WTC11 (cell line): Measurements from ENCODE around the gene AKT1S1. TPM values are rescaled to one million over a fixed set of nuclear protein-coding genes. Genes with fewer than 3 reads are reported as not detected.

Source experiments
- CBFB ChIP-seq: sonication (generic); formaldehyde crosslinking; IDR thresholded peaks from 2 replicates; pipeline ENCODE4 v1.8.1; 2022; ENCODE audit warnings: mild to moderate bottlenecking, low read depth, missing genetic modification reagents
- CREM ChIP-seq: sonication (generic); formaldehyde crosslinking; IDR thresholded peaks from 2 replicates; pipeline ENCODE4 v1.8.1; 2022; ENCODE audit warnings: mild to moderate bottlenecking, missing genetic modification reagents, moderate library complexity
- FOXK1 ChIP-seq: sonication (generic); formaldehyde crosslinking; IDR thresholded peaks from 2 replicates; pipeline ENCODE4 v1.8.0; 2022; ENCODE audit warnings: mild to moderate bottlenecking, moderate library complexity, missing genetic modification reagents
- HMGA2 ChIP-seq: fragments of 250-450 bp; sonication (Bioruptor Pico); IDR thresholded peaks from 2 replicates; pipeline ENCODE4 v1.4.0; 2021; ENCODE audit warnings: mild to moderate bottlenecking, moderate library complexity
- IRF2 ChIP-seq: sonication (generic); formaldehyde crosslinking; IDR thresholded peaks from 2 replicates; pipeline ENCODE4 v1.8.0; 2022; ENCODE audit warnings: low read depth, missing genetic modification reagents, borderline replicate concordance
- MXD4 ChIP-seq: fragments of 250-450 bp; sonication (Bioruptor Pico); IDR thresholded peaks from 2 replicates; pipeline ENCODE4 v1.8.0; 2021; ENCODE audit warnings: mild to moderate bottlenecking, moderate library complexity, borderline replicate concordance
- NR3C1 ChIP-seq: sonication (generic); formaldehyde crosslinking; conservative IDR thresholded peaks from 2 replicates; pipeline ENCODE4 v1.8.1; 2023; ENCODE audit warnings: low read depth, mild to moderate bottlenecking, missing genetic modification reagents
- RORB ChIP-seq: fragments of 250-450 bp; sonication (Bioruptor Pico); IDR thresholded peaks from 2 replicates; pipeline ENCODE4 v1.9.0; 2021; ENCODE audit warnings: mild to moderate bottlenecking
- SMAD3 ChIP-seq: sonication (generic); formaldehyde crosslinking; IDR thresholded peaks from 2 replicates; pipeline ENCODE4 v1.8.0; 2022; ENCODE audit warnings: missing genetic modification reagents, mild to moderate bottlenecking, borderline replicate concordance
- TCF7 ChIP-seq: sonication (generic); formaldehyde crosslinking; IDR thresholded peaks from 2 replicates; pipeline ENCODE4 v1.8.0; 2022; ENCODE audit warnings: mild to moderate bottlenecking, low read depth, missing genetic modification reagents, moderate library complexity
- ZNF423 ChIP-seq: fragments of 250-450 bp; sonication (Bioruptor Pico); IDR thresholded peaks from 2 replicates; pipeline ENCODE4 v2.1.2; 2022; ENCODE audit warnings: mild to moderate bottlenecking, moderate library complexity
- ZNF671 ChIP-seq: fragments of 250-450 bp; sonication (Bioruptor Pico); IDR thresholded peaks from 2 replicates; pipeline ENCODE4 v1.8.0; 2021; ENCODE audit warnings: mild to moderate bottlenecking
- total RNA-seq: library from RNA; stranded (reverse); gene quantifications from 3 replicates; pipeline ENCODE4 v1.2.3, GENCODE V29; 2021
- TF ChIP-seq, protein P1 (sequence below): sonication (generic); formaldehyde crosslinking; conservative IDR thresholded peaks from 2 replicates; pipeline ENCODE4 v1.8.1; 2023; ENCODE audit warnings: mild to moderate bottlenecking, low read depth, missing genetic modification reagents, moderate library complexity
- TF ChIP-seq, protein P2 (sequence below): fragments of 250-450 bp; sonication (Bioruptor Pico); IDR thresholded peaks from 2 replicates; pipeline ENCODE4 v1.9.0; 2021; ENCODE audit warnings: moderate library complexity, mild to moderate bottlenecking, inconsistent platforms, borderline replicate concordance
- TF ChIP-seq, protein P3 (sequence below): sonication (generic); formaldehyde crosslinking; IDR thresholded peaks from 2 replicates; pipeline ENCODE4 v1.8.1; 2022; ENCODE audit warnings: low read depth, mild to moderate bottlenecking, moderate library complexity, missing genetic modification reagents, borderline replicate concordance
- TF ChIP-seq, protein P4 (sequence below): sonication (generic); formaldehyde crosslinking; IDR thresholded peaks from 2 replicates; pipeline ENCODE4 v1.8.0; 2023; ENCODE audit warnings: mild to moderate bottlenecking, missing genetic modification reagents
- TF ChIP-seq, protein P5 (sequence below): sonication (generic); formaldehyde crosslinking; conservative IDR thresholded peaks from 2 replicates; pipeline ENCODE4 v1.8.1; 2022; ENCODE audit warnings: mild to moderate bottlenecking, missing genetic modification reagents
- TF ChIP-seq, protein P6 (sequence below): sonication (generic); formaldehyde crosslinking; IDR thresholded peaks from 2 replicates; pipeline ENCODE4 v1.8.1; 2023; ENCODE audit warnings: mild to moderate bottlenecking, missing genetic modification reagents, moderate library complexity
- TF ChIP-seq, protein P7 (sequence below): sonication (generic); formaldehyde crosslinking; IDR thresholded peaks from 2 replicates; pipeline ENCODE4 v1.8.0; 2022; ENCODE audit warnings: mild to moderate bottlenecking, missing genetic modification reagents
- TF ChIP-seq, protein P8 (sequence below): sonication (generic); formaldehyde crosslinking; IDR thresholded peaks from 2 replicates; pipeline ENCODE4 v1.8.0; 2022; ENCODE audit warnings: missing genetic modification reagents

Gene AKT1S1
- total RNA-seq, 1 experiment from 2014 or later = 47.8 TPM

DNA sequence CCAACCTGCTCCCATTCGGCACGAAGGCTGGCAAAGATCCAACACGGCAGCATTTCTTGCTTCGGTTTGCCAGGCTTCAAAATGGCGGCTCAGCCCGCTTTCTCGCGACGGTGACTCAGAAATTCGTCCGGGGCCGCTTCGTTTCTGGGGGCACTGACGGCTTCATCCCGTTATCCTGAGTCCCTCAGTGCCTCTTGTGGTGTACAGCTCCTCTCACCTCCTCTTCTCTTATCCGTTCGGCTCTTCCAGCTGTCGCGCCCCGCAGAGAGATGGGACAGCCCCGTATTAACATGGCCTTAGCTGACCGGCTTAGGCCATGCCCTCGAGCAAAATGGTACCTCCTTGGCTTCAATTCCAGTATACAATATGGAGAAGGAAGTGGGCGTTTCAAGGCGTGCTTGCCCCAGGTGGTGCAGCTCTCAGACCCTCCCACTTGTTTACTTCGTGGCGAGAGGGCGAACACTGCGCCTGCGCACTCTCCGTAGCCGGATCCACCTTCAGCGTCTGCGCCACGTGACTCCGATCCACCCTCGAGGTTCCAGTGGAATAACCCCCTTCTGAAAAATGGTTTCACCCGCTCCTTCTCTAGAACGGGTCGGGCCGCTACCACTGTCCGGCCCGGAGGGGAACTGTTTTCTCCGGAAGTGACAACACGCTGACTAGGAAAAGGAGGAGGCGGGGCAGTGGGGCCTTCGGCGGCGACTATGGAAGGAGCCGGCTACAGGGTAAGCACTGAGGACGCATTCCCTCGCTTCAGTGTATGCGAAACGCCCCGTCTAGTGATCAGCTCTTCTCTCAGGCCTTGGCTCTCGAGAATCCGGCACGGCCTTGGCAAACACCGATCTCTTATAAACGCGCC is at the start of gene AKT1S1, which contains the start of gene TBC1D17 (continued):
- TF ChIP-seq, protein P1, sequence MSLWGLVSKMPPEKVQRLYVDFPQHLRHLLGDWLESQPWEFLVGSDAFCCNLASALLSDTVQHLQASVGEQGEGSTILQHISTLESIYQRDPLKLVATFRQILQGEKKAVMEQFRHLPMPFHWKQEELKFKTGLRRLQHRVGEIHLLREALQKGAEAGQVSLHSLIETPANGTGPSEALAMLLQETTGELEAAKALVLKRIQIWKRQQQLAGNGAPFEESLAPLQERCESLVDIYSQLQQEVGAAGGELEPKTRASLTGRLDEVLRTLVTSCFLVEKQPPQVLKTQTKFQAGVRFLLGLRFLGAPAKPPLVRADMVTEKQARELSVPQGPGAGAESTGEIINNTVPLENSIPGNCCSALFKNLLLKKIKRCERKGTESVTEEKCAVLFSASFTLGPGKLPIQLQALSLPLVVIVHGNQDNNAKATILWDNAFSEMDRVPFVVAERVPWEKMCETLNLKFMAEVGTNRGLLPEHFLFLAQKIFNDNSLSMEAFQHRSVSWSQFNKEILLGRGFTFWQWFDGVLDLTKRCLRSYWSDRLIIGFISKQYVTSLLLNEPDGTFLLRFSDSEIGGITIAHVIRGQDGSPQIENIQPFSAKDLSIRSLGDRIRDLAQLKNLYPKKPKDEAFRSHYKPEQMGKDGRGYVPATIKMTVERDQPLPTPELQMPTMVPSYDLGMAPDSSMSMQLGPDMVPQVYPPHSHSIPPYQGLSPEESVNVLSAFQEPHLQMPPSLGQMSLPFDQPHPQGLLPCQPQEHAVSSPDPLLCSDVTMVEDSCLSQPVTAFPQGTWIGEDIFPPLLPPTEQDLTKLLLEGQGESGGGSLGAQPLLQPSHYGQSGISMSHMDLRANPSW (CRISPR knock-in tag) = no peak
- TF ChIP-seq, protein P2, sequence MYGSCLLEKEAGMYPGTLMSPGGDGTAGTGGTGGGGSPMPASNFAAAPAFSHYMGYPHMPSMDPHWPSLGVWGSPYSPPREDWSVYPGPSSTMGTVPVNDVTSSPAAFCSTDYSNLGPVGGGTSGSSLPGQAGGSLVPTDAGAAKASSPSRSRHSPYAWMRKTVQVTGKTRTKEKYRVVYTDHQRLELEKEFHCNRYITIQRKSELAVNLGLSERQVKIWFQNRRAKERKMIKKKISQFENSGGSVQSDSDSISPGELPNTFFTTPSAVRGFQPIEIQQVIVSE (CRISPR knock-in tag) = no peak
- TF ChIP-seq TCF7 (CRISPR knock-in tag) = no peak
- TF ChIP-seq RORB (CRISPR knock-in tag) = no peak
- TF ChIP-seq, protein P3, sequence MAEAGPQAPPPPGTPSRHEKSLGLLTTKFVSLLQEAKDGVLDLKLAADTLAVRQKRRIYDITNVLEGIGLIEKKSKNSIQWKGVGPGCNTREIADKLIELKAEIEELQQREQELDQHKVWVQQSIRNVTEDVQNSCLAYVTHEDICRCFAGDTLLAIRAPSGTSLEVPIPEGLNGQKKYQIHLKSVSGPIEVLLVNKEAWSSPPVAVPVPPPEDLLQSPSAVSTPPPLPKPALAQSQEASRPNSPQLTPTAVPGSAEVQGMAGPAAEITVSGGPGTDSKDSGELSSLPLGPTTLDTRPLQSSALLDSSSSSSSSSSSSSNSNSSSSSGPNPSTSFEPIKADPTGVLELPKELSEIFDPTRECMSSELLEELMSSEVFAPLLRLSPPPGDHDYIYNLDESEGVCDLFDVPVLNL (CRISPR knock-in tag) = no peak
- TF ChIP-seq, protein P4, sequence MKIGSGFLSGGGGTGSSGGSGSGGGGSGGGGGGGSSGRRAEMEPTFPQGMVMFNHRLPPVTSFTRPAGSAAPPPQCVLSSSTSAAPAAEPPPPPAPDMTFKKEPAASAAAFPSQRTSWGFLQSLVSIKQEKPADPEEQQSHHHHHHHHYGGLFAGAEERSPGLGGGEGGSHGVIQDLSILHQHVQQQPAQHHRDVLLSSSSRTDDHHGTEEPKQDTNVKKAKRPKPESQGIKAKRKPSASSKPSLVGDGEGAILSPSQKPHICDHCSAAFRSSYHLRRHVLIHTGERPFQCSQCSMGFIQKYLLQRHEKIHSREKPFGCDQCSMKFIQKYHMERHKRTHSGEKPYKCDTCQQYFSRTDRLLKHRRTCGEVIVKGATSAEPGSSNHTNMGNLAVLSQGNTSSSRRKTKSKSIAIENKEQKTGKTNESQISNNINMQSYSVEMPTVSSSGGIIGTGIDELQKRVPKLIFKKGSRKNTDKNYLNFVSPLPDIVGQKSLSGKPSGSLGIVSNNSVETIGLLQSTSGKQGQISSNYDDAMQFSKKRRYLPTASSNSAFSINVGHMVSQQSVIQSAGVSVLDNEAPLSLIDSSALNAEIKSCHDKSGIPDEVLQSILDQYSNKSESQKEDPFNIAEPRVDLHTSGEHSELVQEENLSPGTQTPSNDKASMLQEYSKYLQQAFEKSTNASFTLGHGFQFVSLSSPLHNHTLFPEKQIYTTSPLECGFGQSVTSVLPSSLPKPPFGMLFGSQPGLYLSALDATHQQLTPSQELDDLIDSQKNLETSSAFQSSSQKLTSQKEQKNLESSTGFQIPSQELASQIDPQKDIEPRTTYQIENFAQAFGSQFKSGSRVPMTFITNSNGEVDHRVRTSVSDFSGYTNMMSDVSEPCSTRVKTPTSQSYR (CRISPR knock-in tag) = no peak
- TF ChIP-seq, protein P5, sequence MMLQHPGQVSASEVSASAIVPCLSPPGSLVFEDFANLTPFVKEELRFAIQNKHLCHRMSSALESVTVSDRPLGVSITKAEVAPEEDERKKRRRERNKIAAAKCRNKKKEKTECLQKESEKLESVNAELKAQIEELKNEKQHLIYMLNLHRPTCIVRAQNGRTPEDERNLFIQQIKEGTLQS = no peak
- no peak for TF ChIP-seq MXD4 (CRISPR knock-in tag)
- TF ChIP-seq IRF2 = no peak
- TF ChIP-seq CREM (CRISPR knock-in tag) = peak; percentile 85; the same call in 1 of the 2 replicates
- peak; percentile 100 for TF ChIP-seq FOXK1
- TF ChIP-seq ZNF423 (CRISPR knock-in tag) = no peak
- TF ChIP-seq, protein P6, sequence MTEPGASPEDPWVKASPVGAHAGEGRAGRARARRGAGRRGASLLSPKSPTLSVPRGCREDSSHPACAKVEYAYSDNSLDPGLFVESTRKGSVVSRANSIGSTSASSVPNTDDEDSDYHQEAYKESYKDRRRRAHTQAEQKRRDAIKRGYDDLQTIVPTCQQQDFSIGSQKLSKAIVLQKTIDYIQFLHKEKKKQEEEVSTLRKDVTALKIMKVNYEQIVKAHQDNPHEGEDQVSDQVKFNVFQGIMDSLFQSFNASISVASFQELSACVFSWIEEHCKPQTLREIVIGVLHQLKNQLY = no peak
- no peak for TF ChIP-seq HMGA2
- no peak for TF ChIP-seq CBFB (CRISPR knock-in tag)
- TF ChIP-seq, protein P7, sequence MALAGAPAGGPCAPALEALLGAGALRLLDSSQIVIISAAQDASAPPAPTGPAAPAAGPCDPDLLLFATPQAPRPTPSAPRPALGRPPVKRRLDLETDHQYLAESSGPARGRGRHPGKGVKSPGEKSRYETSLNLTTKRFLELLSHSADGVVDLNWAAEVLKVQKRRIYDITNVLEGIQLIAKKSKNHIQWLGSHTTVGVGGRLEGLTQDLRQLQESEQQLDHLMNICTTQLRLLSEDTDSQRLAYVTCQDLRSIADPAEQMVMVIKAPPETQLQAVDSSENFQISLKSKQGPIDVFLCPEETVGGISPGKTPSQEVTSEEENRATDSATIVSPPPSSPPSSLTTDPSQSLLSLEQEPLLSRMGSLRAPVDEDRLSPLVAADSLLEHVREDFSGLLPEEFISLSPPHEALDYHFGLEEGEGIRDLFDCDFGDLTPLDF (CRISPR knock-in tag) = no peak
- TF ChIP-seq, protein P8, sequence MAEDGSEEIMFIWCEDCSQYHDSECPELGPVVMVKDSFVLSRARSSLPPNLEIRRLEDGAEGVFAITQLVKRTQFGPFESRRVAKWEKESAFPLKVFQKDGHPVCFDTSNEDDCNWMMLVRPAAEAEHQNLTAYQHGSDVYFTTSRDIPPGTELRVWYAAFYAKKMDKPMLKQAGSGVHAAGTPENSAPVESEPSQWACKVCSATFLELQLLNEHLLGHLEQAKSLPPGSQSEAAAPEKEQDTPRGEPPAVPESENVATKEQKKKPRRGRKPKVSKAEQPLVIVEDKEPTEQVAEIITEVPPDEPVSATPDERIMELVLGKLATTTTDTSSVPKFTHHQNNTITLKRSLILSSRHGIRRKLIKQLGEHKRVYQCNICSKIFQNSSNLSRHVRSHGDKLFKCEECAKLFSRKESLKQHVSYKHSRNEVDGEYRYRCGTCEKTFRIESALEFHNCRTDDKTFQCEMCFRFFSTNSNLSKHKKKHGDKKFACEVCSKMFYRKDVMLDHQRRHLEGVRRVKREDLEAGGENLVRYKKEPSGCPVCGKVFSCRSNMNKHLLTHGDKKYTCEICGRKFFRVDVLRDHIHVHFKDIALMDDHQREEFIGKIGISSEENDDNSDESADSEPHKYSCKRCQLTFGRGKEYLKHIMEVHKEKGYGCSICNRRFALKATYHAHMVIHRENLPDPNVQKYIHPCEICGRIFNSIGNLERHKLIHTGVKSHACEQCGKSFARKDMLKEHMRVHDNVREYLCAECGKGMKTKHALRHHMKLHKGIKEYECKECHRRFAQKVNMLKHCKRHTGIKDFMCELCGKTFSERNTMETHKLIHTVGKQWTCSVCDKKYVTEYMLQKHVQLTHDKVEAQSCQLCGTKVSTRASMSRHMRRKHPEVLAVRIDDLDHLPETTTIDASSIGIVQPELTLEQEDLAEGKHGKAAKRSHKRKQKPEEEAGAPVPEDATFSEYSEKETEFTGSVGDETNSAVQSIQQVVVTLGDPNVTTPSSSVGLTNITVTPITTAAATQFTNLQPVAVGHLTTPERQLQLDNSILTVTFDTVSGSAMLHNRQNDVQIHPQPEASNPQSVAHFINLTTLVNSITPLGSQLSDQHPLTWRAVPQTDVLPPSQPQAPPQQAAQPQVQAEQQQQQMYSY (CRISPR knock-in tag) = no peak
- no peak for TF ChIP-seq SMAD3 (CRISPR knock-in tag)
- TF ChIP-seq ZNF671 (CRISPR knock-in tag) = no peak
- TF ChIP-seq NR3C1 (CRISPR knock-in tag) = no peak
